Ovary (tissue), 9 donors: ENCODE measurements around the gene ARHGAP18. TPM values are rescaled to one million over a fixed set of nuclear protein-coding genes. Genes with fewer than 3 reads are reported as not detected.
A peak's percentile ranks its signal among the peaks of the same experiment; 100 is the strongest.

Source experiments
- DNase-seq, 5 donors: peaks; one replicate each; pipeline ENCODE4 v3.0.0-alpha.2; 2019 to 2020
- H3K27ac ChIP-seq, 2 donors: fragments of 200-600 bp; one replicate each; pipeline versions ENCODE4 v1.5.1 to v1.8.0; 2019 to 2022
- H3K27me3 ChIP-seq: fragments of 200-600 bp; one replicate; pipeline ENCODE4 v1.8.0; 2022
- H3K36me3 ChIP-seq: fragments of 200-600 bp; sonication (generic); one replicate; pipeline ENCODE4 v1.5.1; 2019
- H3K4me1 ChIP-seq: one replicate; pipeline ENCODE4 v1.8.1; 2013; ENCODE audit warnings: mild to moderate bottlenecking, moderate library complexity; ENCODE audit not compliant: insufficient read depth
- H3K4me3 ChIP-seq: fragments of 200-600 bp; sonication (generic); one replicate; pipeline ENCODE4 v1.5.1; 2017
- H3K9me3 ChIP-seq, 2 donors: fragments of 200-600 bp in 1 of 2; sonication (generic) in 1 of 2; one replicate each; pipeline versions ENCODE4 v1.5.1 to v1.8.1; 2013 to 2019; ENCODE audit warnings: mild to moderate bottlenecking in 1 of 2, moderate library complexity in 1 of 2
- EP300 ChIP-seq: sonication (generic); formaldehyde crosslinking; IDR thresholded peaks from one replicate; pipeline ENCODE4 v1.6.1; 2017; ENCODE audit warnings: antibody characterized with exemption
- POLR2A ChIP-seq: fragments of 450-650 bp; IDR thresholded peaks from one replicate; pipeline ENCODE4 v1.6.1; 2017; ENCODE audit warnings: antibody characterized with exemption, mild to moderate bottlenecking, moderate library complexity
- WGBS, 3 donors: extraction: QIAGEN DNeasy Blood & Tissue Kit in 1 of 3; methylation state at CpG; one replicate each; pipeline versions ENCODE4 v1.1.5 to v1.1.7; 2013 to 2017; 5-methylcytosine and 5-hydroxymethylcytosine counted together
- intact Hi-C, 4 donors: fragments of 100-400 bp; cut with DNase I; formaldehyde crosslinking; loops; one replicate each; pipeline versions ENCODE4 v1.11.0 to v1.15.1; 2022 to 2023
- polyA plus RNA-seq, 2 donors: library from polyadenylated mRNA; stranded (reverse); fragments of 200-250 nt in 1 of 2; fragments of 350-450 nt in 1 of 2; fragmentation: Illumina TruSeq in 1 of 2; extraction: RNeasy Lipid Tissue Mini Kit (QIAGEN cat#74804) in 1 of 2; gene quantifications; one replicate each; pipeline ENCODE4 v1.2.3, GENCODE V29; 2013 to 2014
- total RNA-seq, 7 donors: library from RNA; depleted of rRNA in 2 of 7; stranded (reverse); fragments of >200 nt in 2 of 7; fragmentation: NEBNext Ultra II Directional in 3 of 7; extraction: Animal tissue kit (Norgen Biotek cat#: 25700) in 3 of 7; gene quantifications; one replicate each; pipeline versions ENCODE4 v1.1.0 to v1.2.4, GENCODE V29; 2016 to 2023
- TF ChIP-seq, protein P1 (sequence below), 3 donors: fragments of 450-650 bp in 2 of 3; fragments of 200-600 bp in 1 of 3; IDR thresholded peaks; one replicate each; pipeline versions ENCODE4 v1.5.1 to v1.8.0; 2016 to 2022; ENCODE audit warnings: antibody characterized with exemption in 3 of 3, mild to moderate bottlenecking in 1 of 3
- donor health status: DM: no; HTN: no; CAD: no; lungs with moderate emphysema.
- donor health status: DM: no; HTN: no; CAD: no.
- donor health status: Bipolar disorder and iron deficiency.
- donor health status: DM: yes; HTN: yes; CAD: no.
- donor health status: DM: no; HTN: no; CAD: no.
- donor health status: DM: yes; HTN: yes; CAD: no.

ARHGAP18 gene
- total and polyA plus RNA-seq, 9 donors, result 4.4 to 35.3 (median 9.6) TPM

- no peaks in the 10 kb centered on the region for H3K36me3 ChIP-seq
- no peaks in the 10 kb centered on the region for H3K27me3 ChIP-seq
- 76 to 77% (median 77%) methylated on average over 2 of the region's 2 CpGs for WGBS, 3 donors
- no peak for TF ChIP-seq EP300
- no peak for TF ChIP-seq POLR2A
- TF ChIP-seq, protein P1, sequence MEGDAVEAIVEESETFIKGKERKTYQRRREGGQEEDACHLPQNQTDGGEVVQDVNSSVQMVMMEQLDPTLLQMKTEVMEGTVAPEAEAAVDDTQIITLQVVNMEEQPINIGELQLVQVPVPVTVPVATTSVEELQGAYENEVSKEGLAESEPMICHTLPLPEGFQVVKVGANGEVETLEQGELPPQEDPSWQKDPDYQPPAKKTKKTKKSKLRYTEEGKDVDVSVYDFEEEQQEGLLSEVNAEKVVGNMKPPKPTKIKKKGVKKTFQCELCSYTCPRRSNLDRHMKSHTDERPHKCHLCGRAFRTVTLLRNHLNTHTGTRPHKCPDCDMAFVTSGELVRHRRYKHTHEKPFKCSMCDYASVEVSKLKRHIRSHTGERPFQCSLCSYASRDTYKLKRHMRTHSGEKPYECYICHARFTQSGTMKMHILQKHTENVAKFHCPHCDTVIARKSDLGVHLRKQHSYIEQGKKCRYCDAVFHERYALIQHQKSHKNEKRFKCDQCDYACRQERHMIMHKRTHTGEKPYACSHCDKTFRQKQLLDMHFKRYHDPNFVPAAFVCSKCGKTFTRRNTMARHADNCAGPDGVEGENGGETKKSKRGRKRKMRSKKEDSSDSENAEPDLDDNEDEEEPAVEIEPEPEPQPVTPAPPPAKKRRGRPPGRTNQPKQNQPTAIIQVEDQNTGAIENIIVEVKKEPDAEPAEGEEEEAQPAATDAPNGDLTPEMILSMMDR (IDR thresholded peaks at IDR 0.05), result no peak
- no peak overlapping the region for H3K27ac ChIP-seq
- H3K4me1 ChIP-seq, result peaks cover 2% of the 10 kb centered on the region
- no peak for DNase-seq
- H3K4me3 ChIP-seq, result no peak overlapping the region
- no peaks in the 10 kb centered on the region for H3K9me3 ChIP-seq
- intact Hi-C loops, result no loop called here
Observed at GRCh38 chr6:129750360-129750759, 40.4 kb upstream of the ARHGAP18 start.

DNA sequence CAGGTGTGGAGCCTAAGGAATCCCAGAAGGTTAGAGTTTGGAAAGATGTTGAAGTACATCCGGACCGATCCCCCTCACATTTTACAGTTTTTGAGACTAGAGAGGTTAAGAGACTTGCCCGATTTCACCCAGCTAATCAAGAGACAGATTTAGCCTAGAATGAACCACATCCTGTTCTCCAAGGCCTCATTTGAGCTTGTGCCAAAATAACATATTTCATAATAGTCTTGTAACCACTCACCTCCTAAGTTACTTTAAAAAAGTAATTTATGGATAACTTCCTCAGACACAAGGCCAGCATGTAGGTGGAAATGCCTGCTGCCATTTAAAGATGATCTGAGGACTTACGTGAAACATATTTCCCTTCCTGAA, 39.8 kb upstream of the ARHGAP18 start:
- Histone ChIP-seq H3K36me3 (no peaks in the 10 kb centered on the region), H3K4me3 (no peak overlapping the region), H3K4me1 (peaks cover 2% of the 10 kb centered on the region), H3K9me3 (no peaks in the 10 kb centered on the region), H3K27ac (no peak overlapping the region), H3K27me3 (no peaks in the 10 kb centered on the region)
- WGBS, 3 donors, result 38 to 52% (median 51%) methylated on average over 4 of the region's 4 CpGs
- no peak for DNase-seq
- intact Hi-C loops, result no loop called here
- TF ChIP-seq POLR2A, result no peak
- no peak for TF ChIP-seq EP300
- TF ChIP-seq, protein P1 (IDR thresholded peaks at IDR 0.05), result no peak

DNA sequence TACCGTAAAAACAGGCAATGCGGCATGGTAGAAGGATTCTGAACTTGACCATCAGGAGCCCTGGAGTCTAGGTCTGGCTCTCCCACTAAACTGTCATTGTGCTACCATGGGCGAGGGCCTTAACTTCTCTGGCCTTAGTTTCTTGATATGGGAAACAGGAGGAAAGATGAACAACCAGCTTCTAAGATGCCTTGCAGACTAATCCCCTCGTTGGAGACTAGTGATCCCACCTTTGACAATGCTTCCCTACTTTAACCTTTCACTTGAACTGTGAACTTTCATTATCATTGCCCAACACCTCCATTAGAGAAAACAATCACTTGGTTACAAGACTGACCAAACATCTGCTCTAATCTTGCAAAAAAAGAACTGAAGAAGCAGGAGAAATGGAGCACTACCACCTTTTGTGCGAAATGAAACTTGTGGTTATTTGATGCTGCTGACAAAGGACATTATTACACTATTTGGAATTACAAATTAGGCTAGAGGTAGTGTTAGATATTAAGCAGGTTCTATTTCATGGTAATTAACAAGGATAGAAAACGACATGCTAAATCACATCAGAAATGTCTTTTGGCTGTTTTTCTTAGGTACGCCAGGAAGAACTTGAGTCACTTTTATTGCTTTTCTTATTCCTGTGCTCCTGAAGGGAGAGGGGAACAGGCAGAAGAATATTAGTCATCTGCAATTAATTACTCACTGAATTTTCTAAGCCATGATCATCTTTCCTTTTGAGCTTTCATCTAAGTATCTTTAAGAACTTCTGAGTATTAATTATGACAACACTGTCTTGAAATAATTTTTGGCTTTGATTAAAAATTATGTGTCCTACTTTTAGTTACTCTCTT, 39.1 kb upstream of the ARHGAP18 start:
- Histone ChIP-seq H3K4me1 (peaks cover 2% of the 10 kb centered on the region), H3K9me3 (no peaks in the 10 kb centered on the region), H3K27me3 (no peaks in the 10 kb centered on the region), H3K36me3 (no peaks in the 10 kb centered on the region), H3K4me3 (no peak overlapping the region), H3K27ac (peak overlapping the region in 1 of 2 donors; percentile 24)
- WGBS, 3 donors, result 71 to 77% (median 76%) methylated on average over 7 of the region's 7 CpGs
- intact Hi-C loops, result no loop called here
- no peak for DNase-seq
- TF ChIP-seq POLR2A (no peak), EP300 (no peak)
- TF ChIP-seq, protein P1 (IDR thresholded peaks at IDR 0.05), result no peak

DNA sequence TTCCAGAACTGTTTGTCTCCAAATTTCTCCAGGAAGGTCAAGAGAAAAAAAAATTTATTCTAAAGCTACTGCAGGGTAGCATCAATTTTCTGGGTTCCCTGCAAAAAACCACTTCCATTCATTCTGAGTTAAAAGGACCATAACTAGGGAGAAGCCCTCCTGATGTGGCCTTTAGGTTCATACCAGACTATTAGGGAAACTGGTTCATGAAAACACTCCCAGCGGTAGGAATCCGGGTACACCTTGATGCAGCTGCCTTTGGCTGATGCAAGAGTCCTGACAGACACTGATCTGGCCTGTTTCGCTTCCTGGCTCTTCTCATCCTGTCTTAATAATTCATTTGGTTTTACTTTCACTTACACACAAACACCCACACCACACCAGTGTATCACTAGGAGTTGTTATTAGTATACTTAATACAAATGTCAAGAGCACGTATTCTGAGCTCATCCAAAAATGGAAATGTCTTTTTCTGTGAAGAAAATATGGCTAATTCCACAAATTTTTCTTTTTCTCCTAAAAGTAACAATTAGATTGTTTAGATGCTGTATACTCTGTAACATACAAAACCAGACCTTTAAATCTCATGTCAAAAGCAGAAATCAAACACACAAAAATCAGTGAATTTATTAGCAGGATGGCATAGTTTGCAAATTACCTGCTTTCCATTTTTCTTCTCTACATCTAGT, 38.4 kb upstream of the ARHGAP18 start:
- TF ChIP-seq, protein P1 (IDR thresholded peaks at IDR 0.05), result no peak
- TF ChIP-seq POLR2A, result no peak
- H3K27ac ChIP-seq, result peak overlapping the region in 1 of 2 donors; percentile 24
- 28 to 44% (median 39%) methylated on average over 4 of the region's 4 CpGs for WGBS, 3 donors
- DNase-seq, result peak in 2 of 5 donors; percentile 19 to 33
- H3K36me3 ChIP-seq, result no peaks in the 10 kb centered on the region
- H3K4me1 ChIP-seq, result peaks cover 2% of the 10 kb centered on the region
- no peaks in the 10 kb centered on the region for H3K9me3 ChIP-seq
- intact Hi-C loops, result no loop called here
- H3K27me3 ChIP-seq, result no peaks in the 10 kb centered on the region
- no peak overlapping the region for H3K4me3 ChIP-seq
